ENCODE results near the gene PLCH2. TPM values are rescaled to one million over a fixed set of nuclear protein-coding genes. Genes with fewer than 3 reads are reported as not detected.

Gene PLCH2
- total and polyA plus RNA-seq, 2 donors (not counting 3 experiments of a cell fraction or from before 2014, with no cell fraction given) = 0.19 to 0.31 TPM

DNA sequence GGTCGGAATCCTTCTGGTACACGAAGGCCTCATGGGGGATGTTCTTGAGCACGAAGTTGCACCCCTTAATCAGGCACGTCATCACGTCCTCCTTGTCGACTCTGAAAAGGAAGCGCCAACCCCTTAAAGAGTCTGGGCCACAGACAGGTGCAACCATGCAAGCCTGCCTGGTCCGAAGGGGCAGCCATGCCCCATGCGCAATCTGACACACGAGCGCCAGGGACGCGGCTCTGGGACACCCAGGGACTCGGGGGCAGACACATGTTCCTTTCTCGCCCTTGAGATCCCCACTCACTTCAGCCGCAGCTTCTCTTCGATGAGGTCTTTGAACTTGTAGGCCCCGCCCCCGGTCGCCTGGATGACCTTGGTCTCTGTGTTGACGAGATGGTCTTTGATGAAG is 44.7 kb downstream of the PLCH2 start:
- no peak for FAIRE-seq
- CTCF ChIA-PET = no interaction called here
- H2AFZ ChIP-seq (ENCODE audit: low read depth, low read length) = no peak overlapping the region
- dilution Hi-C loops (cut with MboI; ENCODE audit: extremely low pct_ligation_motif_present, low sequenced_read_pairs) = no loop called here
- peaks cover 38% of the 10 kb centered on the region for H3K79me2 ChIP-seq (ENCODE audit: control insufficient read depth, insufficient read depth, low read length)
- no peaks in the 10 kb centered on the region for H3K27me3 ChIP-seq (ENCODE audit: control insufficient read depth in 2 of 2, insufficient read depth in 2 of 2, low read length in 2 of 2)
- peaks cover 14% of the 10 kb centered on the region for H3K4me1 ChIP-seq (ENCODE audit: control insufficient read depth, extremely low read depth, insufficient read depth, low read length)
- H3K4me2 ChIP-seq (ENCODE audit: insufficient read depth, low read length) = no peak overlapping the region
- no peaks in the 10 kb centered on the region for H3K9me3 ChIP-seq (replicated peaks; ENCODE audit: control insufficient read depth, insufficient read depth, low read length)
- no peak overlapping the region for H3K27ac ChIP-seq (ENCODE audit: insufficient read depth, low read depth, low read length)
- POLR2A ChIA-PET = no interaction called here
- DNase-seq (ENCODE audit: low read depth, low spot score) = no peak
- peaks cover 6 to 43% of the 10 kb centered on the region in 2 experiments for H3K36me3 ChIP-seq (ENCODE audit: control insufficient read depth in 2 of 2, extremely low read depth in 1 of 2, insufficient read depth in 2 of 2, low read length in 2 of 2)
- H4K20me1 ChIP-seq (replicated peaks; ENCODE audit: control insufficient read depth, extremely low read depth, insufficient read depth, low read length) = no peaks in the 10 kb centered on the region
- H3K9me1 ChIP-seq (replicated peaks; ENCODE audit: control insufficient read depth, extremely low read depth, insufficient read depth, low read length) = no peaks in the 10 kb centered on the region
- H3K4me3 ChIP-seq (replicated peaks in 1 of 3; ENCODE audit: insufficient read depth in 1 of 3, low read depth in 1 of 3, low read length in 3 of 3) = no peak overlapping the region
- no peak overlapping the region for H3K9ac ChIP-seq (replicated peaks; ENCODE audit: extremely low read depth, insufficient read depth, low read length)
- no peak for TF ChIP-seq JUN (IDR thresholded peaks at IDR 0.05; ENCODE audit: borderline replicate concordance, insufficient read depth, insufficient read length, low read depth)
- no peak for TF ChIP-seq POLR2A (IDR thresholded peaks at IDR 0.05; ENCODE audit: low read depth, low read length)
- TF ChIP-seq EZH2 (IDR thresholded peaks at IDR 0.05; ENCODE audit: borderline replicate concordance, low read depth, low read length, severe bottlenecking) = no peak
- TF ChIP-seq, protein P1, sequence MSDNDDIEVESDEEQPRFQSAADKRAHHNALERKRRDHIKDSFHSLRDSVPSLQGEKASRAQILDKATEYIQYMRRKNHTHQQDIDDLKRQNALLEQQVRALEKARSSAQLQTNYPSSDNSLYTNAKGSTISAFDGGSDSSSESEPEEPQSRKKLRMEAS (IDR thresholded peaks at IDR 0.05; ENCODE audit: insufficient read depth, insufficient read length) = no peak
- no peak for TF ChIP-seq FOS (IDR thresholded peaks at IDR 0.05; ENCODE audit: borderline replicate concordance, insufficient read depth, low read length)
- intact Hi-C loops (cut with micrococcal nuclease) = no loop called here
- no TSS peak for BruUV-seq (replicated peaks)

DNA sequence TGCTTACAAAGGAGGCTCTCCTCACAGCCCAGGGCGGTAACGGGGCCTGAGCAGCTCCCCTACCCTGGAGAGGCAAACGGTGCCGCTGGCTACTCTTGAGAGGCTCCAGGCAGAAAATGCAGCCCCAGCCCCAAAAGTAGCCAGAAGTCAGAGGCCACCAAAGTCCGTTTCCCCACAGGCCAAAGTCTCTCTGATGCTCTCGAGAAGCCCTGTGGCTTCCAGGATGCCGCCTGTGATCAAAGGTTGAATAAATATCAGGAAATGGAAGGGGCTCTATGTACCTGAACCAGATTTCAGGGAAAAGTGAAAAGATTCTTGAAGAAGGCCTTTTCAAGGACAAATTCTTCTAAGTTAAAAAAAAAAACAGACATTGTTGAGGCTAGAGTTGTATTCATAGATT is 46.1 kb downstream of the PLCH2 start:
- H3K4me3 ChIP-seq (replicated peaks in 1 of 3; ENCODE audit: insufficient read depth in 1 of 3, low read depth in 1 of 3, low read length in 3 of 3) = no peak overlapping the region
- peaks cover 6 to 33% of the 10 kb centered on the region in 2 experiments for H3K36me3 ChIP-seq (ENCODE audit: control insufficient read depth in 2 of 2, extremely low read depth in 1 of 2, insufficient read depth in 2 of 2, low read length in 2 of 2)
- no peak overlapping the region for H2AFZ ChIP-seq (ENCODE audit: low read depth, low read length)
- H4K20me1 ChIP-seq (replicated peaks; ENCODE audit: control insufficient read depth, extremely low read depth, insufficient read depth, low read length) = no peaks in the 10 kb centered on the region
- BruUV-seq (replicated peaks) = no TSS peak
- H3K4me1 ChIP-seq (ENCODE audit: control insufficient read depth, extremely low read depth, insufficient read depth, low read length) = peaks cover 17% of the 10 kb centered on the region
- H3K79me2 ChIP-seq (ENCODE audit: control insufficient read depth, insufficient read depth, low read length) = peaks cover 40% of the 10 kb centered on the region
- no peak overlapping the region for H3K4me2 ChIP-seq (ENCODE audit: insufficient read depth, low read length)
- FAIRE-seq (no peak), DNase-seq (ENCODE audit: low read depth, low spot score) (no peak)
- no peaks in the 10 kb centered on the region for H3K27me3 ChIP-seq (ENCODE audit: control insufficient read depth in 2 of 2, insufficient read depth in 2 of 2, low read length in 2 of 2)
- TF ChIP-seq FOS (IDR thresholded peaks at IDR 0.05; ENCODE audit: borderline replicate concordance, insufficient read depth, low read length) (no peak), GATA2 (IDR thresholded peaks at IDR 0.05; ENCODE audit: insufficient read depth, insufficient read length, low read depth, low read length) (no peak)
- TF ChIP-seq, protein P2, sequence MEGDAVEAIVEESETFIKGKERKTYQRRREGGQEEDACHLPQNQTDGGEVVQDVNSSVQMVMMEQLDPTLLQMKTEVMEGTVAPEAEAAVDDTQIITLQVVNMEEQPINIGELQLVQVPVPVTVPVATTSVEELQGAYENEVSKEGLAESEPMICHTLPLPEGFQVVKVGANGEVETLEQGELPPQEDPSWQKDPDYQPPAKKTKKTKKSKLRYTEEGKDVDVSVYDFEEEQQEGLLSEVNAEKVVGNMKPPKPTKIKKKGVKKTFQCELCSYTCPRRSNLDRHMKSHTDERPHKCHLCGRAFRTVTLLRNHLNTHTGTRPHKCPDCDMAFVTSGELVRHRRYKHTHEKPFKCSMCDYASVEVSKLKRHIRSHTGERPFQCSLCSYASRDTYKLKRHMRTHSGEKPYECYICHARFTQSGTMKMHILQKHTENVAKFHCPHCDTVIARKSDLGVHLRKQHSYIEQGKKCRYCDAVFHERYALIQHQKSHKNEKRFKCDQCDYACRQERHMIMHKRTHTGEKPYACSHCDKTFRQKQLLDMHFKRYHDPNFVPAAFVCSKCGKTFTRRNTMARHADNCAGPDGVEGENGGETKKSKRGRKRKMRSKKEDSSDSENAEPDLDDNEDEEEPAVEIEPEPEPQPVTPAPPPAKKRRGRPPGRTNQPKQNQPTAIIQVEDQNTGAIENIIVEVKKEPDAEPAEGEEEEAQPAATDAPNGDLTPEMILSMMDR (IDR thresholded peaks at IDR 0.05; ENCODE audit: extremely low read depth in 1 of 2, insufficient read depth in 1 of 2, low read depth in 1 of 2, low read length in 2 of 2) = no peak
- no peak overlapping the region for H3K27ac ChIP-seq (ENCODE audit: insufficient read depth, low read depth, low read length)
- dilution Hi-C loops (cut with MboI; ENCODE audit: extremely low pct_ligation_motif_present, low sequenced_read_pairs) (no loop called here), intact Hi-C loops (cut with micrococcal nuclease) (no loop called here)
- ChIA-PET CTCF (no interaction called here), POLR2A (no interaction called here)
- no peaks in the 10 kb centered on the region for H3K9me1 ChIP-seq (replicated peaks; ENCODE audit: control insufficient read depth, extremely low read depth, insufficient read depth, low read length)
- no peak overlapping the region for H3K9ac ChIP-seq (replicated peaks; ENCODE audit: extremely low read depth, insufficient read depth, low read length)
- no peaks in the 10 kb centered on the region for H3K9me3 ChIP-seq (replicated peaks; ENCODE audit: control insufficient read depth, insufficient read depth, low read length)

Measured in endothelial cell of umbilical vein (primary cell).